Liver (tissue), 3 donors: Measurements from ENCODE around the gene PDE4D.

Source experiments
- GABPA ChIP-seq, 2 donors: IDR thresholded peaks in 1 of 2; conservative IDR thresholded peaks in 1 of 2; 2 replicates each; pipeline ENCODE4 v1.6.1; 2016; ENCODE audit warnings: antibody characterized with exemption in 2 of 2, mild to moderate bottlenecking in 1 of 2, moderate library complexity in 1 of 2
- HNF4G ChIP-seq: IDR thresholded peaks from 2 replicates; pipeline ENCODE4 v1.6.1; 2016; ENCODE audit warnings: antibody characterized with exemption
- JUND ChIP-seq, 2 donors: IDR thresholded peaks; 2 replicates each; pipeline ENCODE4 v1.6.1; 2016; ENCODE audit warnings: antibody characterized with exemption in 2 of 2
- MAX ChIP-seq: IDR thresholded peaks from 2 replicates; pipeline ENCODE4 v1.6.1; 2016; ENCODE audit warnings: antibody characterized with exemption
- RAD21 ChIP-seq, 2 donors: IDR thresholded peaks; 2 replicates each; pipeline ENCODE4 v1.6.1; 2016; ENCODE audit warnings: antibody characterized with exemption in 2 of 2, mild to moderate bottlenecking in 2 of 2
- SP1 ChIP-seq: IDR thresholded peaks from 2 replicates; pipeline ENCODE4 v1.6.1; 2018; ENCODE audit warnings: antibody characterized with exemption, mild to moderate bottlenecking
- TAF1 ChIP-seq: conservative IDR thresholded peaks from 2 replicates; pipeline ENCODE4 v1.6.1; 2016; ENCODE audit warnings: antibody characterized with exemption, mild to moderate bottlenecking
- YY1 ChIP-seq: IDR thresholded peaks from 2 replicates; pipeline ENCODE4 v1.6.1; 2016; ENCODE audit warnings: antibody characterized with exemption, mild to moderate bottlenecking
- TF ChIP-seq, protein P1 (sequence below): IDR thresholded peaks from 2 replicates; pipeline ENCODE4 v1.6.1; 2016; ENCODE audit warnings: antibody characterized with exemption, mild to moderate bottlenecking
- TF ChIP-seq, protein P2 (sequence below): fragments of 150-350 bp; IDR thresholded peaks from 2 replicates; pipeline ENCODE4 v1.5.1; 2017; ENCODE audit warnings: improper control_type of control experiment, low read depth, low read length; ENCODE audit not compliant: missing input control
- donor health status: healthy.
- donor health status: healthy.

GRCh38 chr5:59709846-59710245 lies 183.7 kb downstream of the PDE4D start:
- TF ChIP-seq TAF1 (no peak), YY1 (no peak), GABPA (IDR thresholded peaks at IDR 0.05 in 1 of 2, conservative IDR thresholded peaks at IDR 0.05 in 1 of 2) (no peak), RAD21 (IDR thresholded peaks at IDR 0.05) (no peak), SP1 (no peak), JUND (IDR thresholded peaks at IDR 0.05) (no peak), HNF4G (no peak), MAX (no peak)
- TF ChIP-seq, protein P1, sequence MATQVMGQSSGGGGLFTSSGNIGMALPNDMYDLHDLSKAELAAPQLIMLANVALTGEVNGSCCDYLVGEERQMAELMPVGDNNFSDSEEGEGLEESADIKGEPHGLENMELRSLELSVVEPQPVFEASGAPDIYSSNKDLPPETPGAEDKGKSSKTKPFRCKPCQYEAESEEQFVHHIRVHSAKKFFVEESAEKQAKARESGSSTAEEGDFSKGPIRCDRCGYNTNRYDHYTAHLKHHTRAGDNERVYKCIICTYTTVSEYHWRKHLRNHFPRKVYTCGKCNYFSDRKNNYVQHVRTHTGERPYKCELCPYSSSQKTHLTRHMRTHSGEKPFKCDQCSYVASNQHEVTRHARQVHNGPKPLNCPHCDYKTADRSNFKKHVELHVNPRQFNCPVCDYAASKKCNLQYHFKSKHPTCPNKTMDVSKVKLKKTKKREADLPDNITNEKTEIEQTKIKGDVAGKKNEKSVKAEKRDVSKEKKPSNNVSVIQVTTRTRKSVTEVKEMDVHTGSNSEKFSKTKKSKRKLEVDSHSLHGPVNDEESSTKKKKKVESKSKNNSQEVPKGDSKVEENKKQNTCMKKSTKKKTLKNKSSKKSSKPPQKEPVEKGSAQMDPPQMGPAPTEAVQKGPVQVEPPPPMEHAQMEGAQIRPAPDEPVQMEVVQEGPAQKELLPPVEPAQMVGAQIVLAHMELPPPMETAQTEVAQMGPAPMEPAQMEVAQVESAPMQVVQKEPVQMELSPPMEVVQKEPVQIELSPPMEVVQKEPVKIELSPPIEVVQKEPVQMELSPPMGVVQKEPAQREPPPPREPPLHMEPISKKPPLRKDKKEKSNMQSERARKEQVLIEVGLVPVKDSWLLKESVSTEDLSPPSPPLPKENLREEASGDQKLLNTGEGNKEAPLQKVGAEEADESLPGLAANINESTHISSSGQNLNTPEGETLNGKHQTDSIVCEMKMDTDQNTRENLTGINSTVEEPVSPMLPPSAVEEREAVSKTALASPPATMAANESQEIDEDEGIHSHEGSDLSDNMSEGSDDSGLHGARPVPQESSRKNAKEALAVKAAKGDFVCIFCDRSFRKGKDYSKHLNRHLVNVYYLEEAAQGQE: no peak
- TF ChIP-seq, protein P2, sequence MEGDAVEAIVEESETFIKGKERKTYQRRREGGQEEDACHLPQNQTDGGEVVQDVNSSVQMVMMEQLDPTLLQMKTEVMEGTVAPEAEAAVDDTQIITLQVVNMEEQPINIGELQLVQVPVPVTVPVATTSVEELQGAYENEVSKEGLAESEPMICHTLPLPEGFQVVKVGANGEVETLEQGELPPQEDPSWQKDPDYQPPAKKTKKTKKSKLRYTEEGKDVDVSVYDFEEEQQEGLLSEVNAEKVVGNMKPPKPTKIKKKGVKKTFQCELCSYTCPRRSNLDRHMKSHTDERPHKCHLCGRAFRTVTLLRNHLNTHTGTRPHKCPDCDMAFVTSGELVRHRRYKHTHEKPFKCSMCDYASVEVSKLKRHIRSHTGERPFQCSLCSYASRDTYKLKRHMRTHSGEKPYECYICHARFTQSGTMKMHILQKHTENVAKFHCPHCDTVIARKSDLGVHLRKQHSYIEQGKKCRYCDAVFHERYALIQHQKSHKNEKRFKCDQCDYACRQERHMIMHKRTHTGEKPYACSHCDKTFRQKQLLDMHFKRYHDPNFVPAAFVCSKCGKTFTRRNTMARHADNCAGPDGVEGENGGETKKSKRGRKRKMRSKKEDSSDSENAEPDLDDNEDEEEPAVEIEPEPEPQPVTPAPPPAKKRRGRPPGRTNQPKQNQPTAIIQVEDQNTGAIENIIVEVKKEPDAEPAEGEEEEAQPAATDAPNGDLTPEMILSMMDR: no peak
